ENCODE data around the gene GLI1. TPM values are rescaled to one million over a fixed set of nuclear protein-coding genes. Genes with fewer than 3 reads are reported as not detected.

The GLI1 gene
- total and polyA plus RNA-seq, 2 of the 13 experiments (the other 11 are each of a cell fraction or from before 2014, with no cell fraction given) = 0.09 to 0.20 TPM

DNA sequence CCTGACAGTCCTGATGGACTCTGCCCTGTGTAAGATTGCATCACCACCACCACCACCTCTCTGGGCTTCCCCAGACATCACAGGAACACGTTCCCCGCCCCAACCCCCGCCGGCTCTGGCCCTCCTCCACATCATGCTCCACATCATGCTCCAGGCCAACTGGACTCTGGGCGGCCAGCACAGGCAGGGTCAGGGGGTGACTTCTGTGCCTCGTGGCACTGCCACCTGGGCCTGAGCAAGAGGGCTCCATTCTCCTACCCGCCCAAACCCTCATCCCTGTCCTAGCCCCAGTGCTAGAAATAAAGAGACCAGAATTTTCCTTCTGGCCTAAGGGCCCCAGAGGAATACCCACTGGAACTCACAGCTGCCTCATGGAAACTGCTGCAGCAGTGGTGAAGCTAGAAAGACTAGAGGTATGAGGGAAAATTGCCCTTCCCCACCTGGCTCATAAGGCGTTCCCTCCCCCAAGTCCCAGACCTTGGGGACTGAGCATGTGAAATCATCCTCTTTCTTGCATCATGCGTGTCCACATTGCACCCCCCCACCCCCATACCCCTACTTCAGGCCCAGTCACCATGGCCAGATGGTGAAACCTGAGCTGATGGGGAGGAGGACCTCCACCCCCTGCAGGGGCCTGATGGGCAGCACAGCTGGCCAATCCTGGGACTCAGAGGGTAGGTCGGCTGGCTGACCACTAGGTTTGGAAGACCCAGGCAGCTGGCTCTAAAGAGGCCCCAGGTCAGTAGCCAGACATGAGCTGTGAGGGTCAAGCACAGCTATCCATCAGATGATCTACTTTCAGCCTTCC is 4.8 kb upstream of the GLI1 start, which contains the start of gene INHBE (continued):
- TF ChIP-seq MIER2 (CRISPR knock-in tag; IDR thresholded peaks at IDR 0.05) (no peak), TBL1XR1 (IDR thresholded peaks at IDR 0.05; ENCODE audit: borderline replicate concordance, low read length, partially characterized antibody) (peak; percentile 22), TAF1 (CRISPR knock-in tag; IDR thresholded peaks at IDR 0.05) (peak; percentile 64; the same call in 1 of the 2 replicates), ELF1 (CRISPR knock-in tag; IDR thresholded peaks at IDR 0.05) (no peak), ZNF773 (CRISPR knock-in tag; IDR thresholded peaks at IDR 0.05; ENCODE audit: borderline replicate concordance) (no peak), ZBTB10 (CRISPR knock-in tag; IDR thresholded peaks at IDR 0.05; ENCODE audit: borderline replicate concordance) (no peak; the same call in 1 of the 2 replicates), POGK (CRISPR knock-in tag; conservative IDR thresholded peaks at IDR 0.05) (peak; percentile 86), ZNF557 (CRISPR knock-in tag; IDR thresholded peaks at IDR 0.05) (no peak), ZNF670 (CRISPR knock-in tag; IDR thresholded peaks at IDR 0.05; ENCODE audit: borderline replicate concordance) (no peak), ZSCAN9 (CRISPR knock-in tag; IDR thresholded peaks at IDR 0.05; ENCODE audit: borderline replicate concordance) (no peak), GLI4 (CRISPR knock-in tag; IDR thresholded peaks at IDR 0.05; ENCODE audit: borderline replicate concordance) (peak; percentile 80; the same call in 1 of the 2 replicates), TCF7L2 (IDR thresholded peaks at IDR 0.05; ENCODE audit: low read depth, low read length) (no peak), KDM5A (IDR thresholded peaks at IDR 0.05; ENCODE audit: borderline replicate concordance, low read length) (peak; percentile 34; the same call in 1 of the 2 replicates), E2F2 (CRISPR knock-in tag; IDR thresholded peaks at IDR 0.05; ENCODE audit: borderline replicate concordance) (no peak), GATA4 (IDR thresholded peaks at IDR 0.05; ENCODE audit: borderline replicate concordance, low read depth) (0 out of 2 replicates have a peak, but pooled peaks have one; percentile 16), CBFB (CRISPR knock-in tag; IDR thresholded peaks at IDR 0.05) (peak; percentile 28; the same call in 1 of the 2 replicates), RBAK (CRISPR knock-in tag; IDR thresholded peaks at IDR 0.05) (no peak; the same call in 1 of the 2 replicates), MAFK (conservative IDR thresholded peaks at IDR 0.05 in 1 of 2, IDR thresholded peaks at IDR 0.05 in 1 of 2; ENCODE audit: low read length in 2 of 2) (no peak)
- TF ChIP-seq, protein P1, sequence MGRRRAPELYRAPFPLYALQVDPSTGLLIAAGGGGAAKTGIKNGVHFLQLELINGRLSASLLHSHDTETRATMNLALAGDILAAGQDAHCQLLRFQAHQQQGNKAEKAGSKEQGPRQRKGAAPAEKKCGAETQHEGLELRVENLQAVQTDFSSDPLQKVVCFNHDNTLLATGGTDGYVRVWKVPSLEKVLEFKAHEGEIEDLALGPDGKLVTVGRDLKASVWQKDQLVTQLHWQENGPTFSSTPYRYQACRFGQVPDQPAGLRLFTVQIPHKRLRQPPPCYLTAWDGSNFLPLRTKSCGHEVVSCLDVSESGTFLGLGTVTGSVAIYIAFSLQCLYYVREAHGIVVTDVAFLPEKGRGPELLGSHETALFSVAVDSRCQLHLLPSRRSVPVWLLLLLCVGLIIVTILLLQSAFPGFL (CRISPR knock-in tag; IDR thresholded peaks at IDR 0.05) = no peak

All from HepG2 (cell line).